Adrenal gland (tissue), 5 donors: Measurements from ENCODE around the gene ALPP.

ENCODE experiments used
- POLR2A ChIP-seq, 2 donors: fragments of 450-650 bp; IDR thresholded peaks; one replicate each; pipeline ENCODE4 v1.6.1; 2017; ENCODE audit warnings: antibody characterized with exemption in 2 of 2, mild to moderate bottlenecking in 2 of 2, moderate library complexity in 1 of 2
- TF ChIP-seq, protein P1 (sequence below), 6 experiments: fragments of 450-650 bp in 4 of 6; fragments of 200-600 bp in 2 of 6; sonication (generic) in 1 of 6; IDR thresholded peaks; 1 replicate in 5 of 6; 2 replicates in 1 of 6; pipeline versions ENCODE4 v1.5.1 to v1.8.0; 2016 to 2021; ENCODE audit warnings: antibody characterized with exemption in 6 of 6, mild to moderate bottlenecking in 2 of 6, moderate library complexity in 1 of 6
- donor health status: DM: no; HTN: no; CAD: no.

GRCh38 chr2:232412986-232413385 is 34.4 kb downstream of the ALPP start:
- TF ChIP-seq, protein P1, sequence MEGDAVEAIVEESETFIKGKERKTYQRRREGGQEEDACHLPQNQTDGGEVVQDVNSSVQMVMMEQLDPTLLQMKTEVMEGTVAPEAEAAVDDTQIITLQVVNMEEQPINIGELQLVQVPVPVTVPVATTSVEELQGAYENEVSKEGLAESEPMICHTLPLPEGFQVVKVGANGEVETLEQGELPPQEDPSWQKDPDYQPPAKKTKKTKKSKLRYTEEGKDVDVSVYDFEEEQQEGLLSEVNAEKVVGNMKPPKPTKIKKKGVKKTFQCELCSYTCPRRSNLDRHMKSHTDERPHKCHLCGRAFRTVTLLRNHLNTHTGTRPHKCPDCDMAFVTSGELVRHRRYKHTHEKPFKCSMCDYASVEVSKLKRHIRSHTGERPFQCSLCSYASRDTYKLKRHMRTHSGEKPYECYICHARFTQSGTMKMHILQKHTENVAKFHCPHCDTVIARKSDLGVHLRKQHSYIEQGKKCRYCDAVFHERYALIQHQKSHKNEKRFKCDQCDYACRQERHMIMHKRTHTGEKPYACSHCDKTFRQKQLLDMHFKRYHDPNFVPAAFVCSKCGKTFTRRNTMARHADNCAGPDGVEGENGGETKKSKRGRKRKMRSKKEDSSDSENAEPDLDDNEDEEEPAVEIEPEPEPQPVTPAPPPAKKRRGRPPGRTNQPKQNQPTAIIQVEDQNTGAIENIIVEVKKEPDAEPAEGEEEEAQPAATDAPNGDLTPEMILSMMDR (IDR thresholded peaks at IDR 0.05), result no peak
- no peak for TF ChIP-seq POLR2A (IDR thresholded peaks at IDR 0.05)
